ENCODE data around the gene ADCK1.
"Not testable (repeated sequence)": the region's sequence is repeated elsewhere in the genome, so short reads cannot be mapped to it uniquely, and the experiment has no call there.

ADCK1 gene

GRCh38 chr14:77910506-77910905, 110.6 kb downstream of the ADCK1 start:
- no peak overlapping the region for H3K4me3 ChIP-seq (ENCODE audit: low read depth, low read length)
- no peak for TF ChIP-seq CTCF (IDR thresholded peaks at IDR 0.05; ENCODE audit: control insufficient read depth, extremely low read depth, insufficient read depth)
- no peak for DNase-seq (ENCODE audit: low read depth)

- H3K4me3 ChIP-seq (ENCODE audit: low read depth, low read length): no peak overlapping the region
- TF ChIP-seq CTCF (IDR thresholded peaks at IDR 0.05; ENCODE audit: control insufficient read depth, extremely low read depth, insufficient read depth): no peak
- no peak for DNase-seq (ENCODE audit: low read depth)
Observed at GRCh38 chr14:77911356-77911755, 111.4 kb downstream of the ADCK1 start.

- DNase-seq (ENCODE audit: low read depth): no peak
- no peak overlapping the region for H3K4me3 ChIP-seq (ENCODE audit: low read depth, low read length)
- no peak for TF ChIP-seq CTCF (IDR thresholded peaks at IDR 0.05; ENCODE audit: control insufficient read depth, extremely low read depth, insufficient read depth)
Observed at GRCh38 chr14:77912754-77913556, 113.0 kb downstream of the ADCK1 start.

GRCh38 chr14:77914073-77914721, 114.3 kb downstream of the ADCK1 start:
- H3K4me3 ChIP-seq (ENCODE audit: low read depth, low read length): no peak overlapping the region
- no peak for DNase-seq (ENCODE audit: low read depth)
- no peak for TF ChIP-seq CTCF (IDR thresholded peaks at IDR 0.05; ENCODE audit: control insufficient read depth, extremely low read depth, insufficient read depth)

GRCh38 chr14:77915390-77915789, 115.5 kb downstream of the ADCK1 start:
- not testable (repeated sequence) for DNase-seq (ENCODE audit: low read depth)

GRCh38 chr14:77917491-77918201, 117.7 kb downstream of the ADCK1 start:
- no peak for TF ChIP-seq CTCF (IDR thresholded peaks at IDR 0.05; ENCODE audit: control insufficient read depth, extremely low read depth, insufficient read depth)
- H3K4me3 ChIP-seq (ENCODE audit: low read depth, low read length): no peak overlapping the region
- DNase-seq (ENCODE audit: low read depth): no peak

More at GRCh38 chr14:77915390-77915789, 115.5 kb downstream of the ADCK1 start:
- not testable (repeated sequence) for H3K4me3 ChIP-seq (ENCODE audit: low read depth, low read length)

- DNase-seq (ENCODE audit: low read depth): no peak
- no peak overlapping the region for H3K4me3 ChIP-seq (ENCODE audit: low read depth, low read length)
- no peak for TF ChIP-seq CTCF (IDR thresholded peaks at IDR 0.05; ENCODE audit: control insufficient read depth, extremely low read depth, insufficient read depth)
Observed at GRCh38 chr14:77918448-77918847, 118.5 kb downstream of the ADCK1 start.

All from LNCaP clone FGC (cell line).